GM06990 (cell line): ENCODE measurements around the gene CARMIL1.

Experiments used
- DNase-seq: peaks from one replicate; pipeline ENCODE4 v3.0.0-alpha.2; 2011; ENCODE audit not compliant: insufficient read length; ENCODE audit errors: extremely low read depth
- H3K27me3 ChIP-seq: replicated peaks from 2 replicates; pipeline ENCODE4 v1.6.0; 2011; ENCODE audit warnings: low read length; ENCODE audit not compliant: control insufficient read depth, insufficient read depth
- H3K36me3 ChIP-seq: 2 replicates; pipeline ENCODE4 v1.5.1; 2011; ENCODE audit warnings: low read length; ENCODE audit not compliant: control insufficient read depth, insufficient read depth
- H3K4me3 ChIP-seq: replicated peaks from 2 replicates; pipeline ENCODE4 v1.5.1; 2011; ENCODE audit warnings: low read depth, mild to moderate bottlenecking, control low read depth, low read length
- CTCF ChIP-seq: IDR thresholded peaks from 2 replicates; pipeline ENCODE4 v1.5.1; 2011; ENCODE audit warnings: low read length, control low read depth, mild to moderate bottlenecking, inconsistent platforms; ENCODE audit not compliant: insufficient read depth, poor library complexity, severe bottlenecking

Gene CARMIL1

GRCh38 chr6:25506020-25506419 is 226.8 kb downstream of the CARMIL1 start:
- no peak overlapping the region for H3K4me3 ChIP-seq
- DNase-seq = no peak
- no peaks in the 10 kb centered on the region for H3K27me3 ChIP-seq
- no peak for TF ChIP-seq CTCF
- no peaks in the 10 kb centered on the region for H3K36me3 ChIP-seq

- H3K36me3 ChIP-seq = no peaks in the 10 kb centered on the region
- TF ChIP-seq CTCF = no peak
- DNase-seq = no peak
- no peak overlapping the region for H3K4me3 ChIP-seq
- no peaks in the 10 kb centered on the region for H3K27me3 ChIP-seq
Observed at GRCh38 chr6:25508051-25508450, 228.9 kb downstream of the CARMIL1 start.

GRCh38 chr6:25511376-25511775 is 232.2 kb downstream of the CARMIL1 start:
- TF ChIP-seq CTCF = no peak
- H3K27me3 ChIP-seq = no peaks in the 10 kb centered on the region
- no peak overlapping the region for H3K4me3 ChIP-seq
- DNase-seq = no peak
- no peaks in the 10 kb centered on the region for H3K36me3 ChIP-seq

- DNase-seq = no peak
- no peak for TF ChIP-seq CTCF
Observed at GRCh38 chr6:25512560-25512959, 233.4 kb downstream of the CARMIL1 start.

GRCh38 chr6:25519856-25520255 is 240.7 kb downstream of the CARMIL1 start:
- TF ChIP-seq CTCF = no peak
- Histone ChIP-seq H3K36me3 (no peaks in the 10 kb centered on the region), H3K27me3 (no peaks in the 10 kb centered on the region), H3K4me3 (no peak overlapping the region)
- no peak for DNase-seq

More at GRCh38 chr6:25512560-25512959, 233.4 kb downstream of the CARMIL1 start:
- Histone ChIP-seq H3K27me3 (no peaks in the 10 kb centered on the region), H3K36me3 (no peaks in the 10 kb centered on the region), H3K4me3 (no peak overlapping the region)

- Histone ChIP-seq H3K27me3 (no peaks in the 10 kb centered on the region), H3K4me3 (no peak overlapping the region), H3K36me3 (no peaks in the 10 kb centered on the region)
- no peak for TF ChIP-seq CTCF
- DNase-seq = no peak
Observed at GRCh38 chr6:25524542-25524941, 245.4 kb downstream of the CARMIL1 start.
